Ecto neural progenitor cell (in vitro differentiated cells): Measurements from ENCODE around the gene ST8SIA2.

ENCODE experiments used
- DNase-seq: peaks from one replicate; pipeline ENCODE4 v3.0.0-alpha.2; 2018; ENCODE audit warnings: low spot score

ST8SIA2 gene

GRCh38 chr15:92494806-92495336, 101.2 kb downstream of the ST8SIA2 start:
- DNase-seq: no peak

GRCh38 chr15:92495446-92495845, 101.8 kb downstream of the ST8SIA2 start:
- DNase-seq: no peak

GRCh38 chr15:92499731-92500530, 106.2 kb downstream of the ST8SIA2 start:
- DNase-seq: no peak

DNA sequence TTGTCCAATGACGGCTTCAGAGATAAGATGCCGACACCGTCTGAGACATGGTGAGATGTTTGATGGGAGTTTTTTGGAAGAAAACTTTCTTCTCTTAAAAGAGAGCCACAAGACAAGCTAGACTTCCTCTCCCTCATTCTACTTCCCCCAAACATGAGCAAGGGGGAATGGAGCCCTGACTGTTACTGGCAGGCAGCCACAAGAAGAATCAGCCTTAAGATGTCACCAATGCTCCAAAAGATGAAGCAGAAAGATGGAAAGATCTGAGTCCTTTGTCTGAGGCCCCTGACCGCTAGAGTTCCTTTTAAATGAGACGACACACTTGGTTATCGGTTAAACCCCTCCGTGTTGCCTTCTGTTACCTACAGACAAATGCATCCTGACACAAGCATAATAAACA, 108.7 kb downstream of the ST8SIA2 start:
- DNase-seq: no peak

- no peak for DNase-seq
Measured at GRCh38 chr15:92502930-92503857, 109.5 kb downstream of the ST8SIA2 start.

GRCh38 chr15:92503889-92504288, 110.2 kb downstream of the ST8SIA2 start:
- no peak for DNase-seq

GRCh38 chr15:92505611-92506010, 111.9 kb downstream of the ST8SIA2 start:
- no peak for DNase-seq

- no peak for DNase-seq
Measured at GRCh38 chr15:92506506-92506905, 112.8 kb downstream of the ST8SIA2 start.

GRCh38 chr15:92510163-92510882, 116.6 kb downstream of the ST8SIA2 start:
- DNase-seq: no peak
